ENCODE results near the gene SLC44A2. TPM values are rescaled to one million over a fixed set of nuclear protein-coding genes. Genes with fewer than 3 reads are reported as not detected.
"Not testable (repeated sequence)": the region's sequence is repeated elsewhere in the genome, so short reads cannot be mapped to it uniquely, and the experiment has no call there.

SLC44A2 gene
- total RNA-seq, 1 experiment from 2014 or later = 30.1 TPM

DNA sequence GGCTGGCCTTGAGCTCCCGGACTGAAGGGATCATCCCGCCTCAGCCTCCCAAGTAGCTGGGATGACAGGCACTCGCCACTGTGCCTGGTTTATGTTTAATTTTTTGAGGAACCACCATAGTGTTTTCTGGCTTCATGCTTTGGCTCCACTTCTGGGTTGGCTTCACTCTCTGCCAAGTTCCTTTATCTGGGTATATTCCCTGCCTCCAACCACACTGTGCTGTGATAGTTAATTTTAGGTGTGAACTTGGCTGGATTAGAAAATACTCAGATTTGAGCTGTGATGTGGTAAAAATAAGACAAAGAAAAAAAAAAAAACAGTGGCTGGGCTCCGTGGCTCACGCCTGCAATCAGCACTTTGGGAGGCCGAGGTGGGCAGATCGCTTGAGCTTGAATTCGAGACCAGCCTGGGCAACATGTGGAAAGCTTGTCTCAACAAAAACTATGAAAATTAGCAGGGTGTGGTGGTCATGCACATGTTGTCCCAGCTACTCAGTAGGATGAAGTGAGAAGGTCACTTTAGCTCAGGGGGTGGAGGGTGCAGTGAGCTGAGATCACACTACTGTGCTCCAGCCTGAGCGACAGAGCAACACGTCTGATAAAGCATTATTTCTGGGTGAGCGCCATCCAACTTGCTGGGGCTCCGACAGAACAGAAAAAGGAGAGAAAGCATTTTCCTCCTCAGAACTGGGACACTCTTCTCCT is 21.3 kb downstream of the SLC44A2 start:
- DNase-seq (ENCODE audit: low read depth in 1 of 2, low spot score in 2 of 2) = no peak
- no peak overlapping the region for H3K27ac ChIP-seq
- no peaks in the 10 kb centered on the region for H3K27me3 ChIP-seq (replicated peaks)
- H3K9me3 ChIP-seq (replicated peaks) = no peaks in the 10 kb centered on the region
- no peaks in the 10 kb centered on the region; the same call in 1 of the 2 replicates for H3K4me1 ChIP-seq (replicated peaks)
- no peak overlapping the region for H3K4me3 ChIP-seq
- peaks cover 21% of the 10 kb centered on the region for H3K36me3 ChIP-seq

GRCh38 chr19:10648360-10648759 is 23.0 kb downstream of the SLC44A2 start:
- Histone ChIP-seq H3K27ac (no peak overlapping the region), H3K27me3 (replicated peaks) (no peaks in the 10 kb centered on the region), H3K4me1 (replicated peaks) (peaks cover 5% of the 10 kb centered on the region; the same call in 1 of the 2 replicates), H3K4me3 (no peak overlapping the region), H3K36me3 (peaks cover 20% of the 10 kb centered on the region), H3K9me3 (replicated peaks) (no peaks in the 10 kb centered on the region)
- DNase-seq (ENCODE audit: low read depth in 1 of 2, low spot score in 2 of 2) = no peak

DNA sequence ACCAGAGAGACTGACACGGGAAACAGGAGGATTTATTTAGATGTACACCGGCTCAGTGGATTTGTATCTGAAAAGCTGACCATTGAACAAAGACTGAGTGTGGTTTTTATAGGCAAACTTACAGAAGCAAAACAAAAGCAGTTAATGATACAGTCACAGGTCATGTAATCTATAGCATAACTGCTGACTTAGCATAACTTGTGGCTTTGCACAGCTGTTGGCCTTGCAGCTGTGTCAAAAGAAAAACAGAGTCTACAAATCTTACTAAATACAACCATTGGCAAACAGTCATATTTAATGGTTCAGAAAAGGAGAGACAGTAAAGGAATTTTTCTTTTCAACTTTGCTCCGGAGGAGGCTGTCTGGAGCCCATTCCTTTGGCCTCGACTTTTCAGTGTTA is 26.5 kb downstream of the SLC44A2 start:
- Histone ChIP-seq H3K27ac (no peak overlapping the region), H3K27me3 (replicated peaks) (no peaks in the 10 kb centered on the region), H3K36me3 (peaks cover 37% of the 10 kb centered on the region), H3K4me3 (no peak overlapping the region), H3K4me1 (replicated peaks) (peaks cover 14% of the 10 kb centered on the region), H3K9me3 (replicated peaks) (no peaks in the 10 kb centered on the region)
- no peak for DNase-seq (ENCODE audit: low read depth in 1 of 2, low spot score in 2 of 2)

- Histone ChIP-seq H3K9me3 (replicated peaks) (no peaks in the 10 kb centered on the region), H3K27me3 (replicated peaks) (no peaks in the 10 kb centered on the region), H3K36me3 (peaks cover 53% of the 10 kb centered on the region), H3K27ac (peak overlapping the region; percentile 97), H3K4me1 (replicated peaks) (peaks cover 14% of the 10 kb centered on the region), H3K4me3 (peak overlapping the region; percentile 80)
- DNase-seq (ENCODE audit: low read depth in 1 of 2, low spot score in 2 of 2) = no peak
Observed at GRCh38 chr19:10653482-10653731, 28.1 kb downstream of the SLC44A2 start.

DNA sequence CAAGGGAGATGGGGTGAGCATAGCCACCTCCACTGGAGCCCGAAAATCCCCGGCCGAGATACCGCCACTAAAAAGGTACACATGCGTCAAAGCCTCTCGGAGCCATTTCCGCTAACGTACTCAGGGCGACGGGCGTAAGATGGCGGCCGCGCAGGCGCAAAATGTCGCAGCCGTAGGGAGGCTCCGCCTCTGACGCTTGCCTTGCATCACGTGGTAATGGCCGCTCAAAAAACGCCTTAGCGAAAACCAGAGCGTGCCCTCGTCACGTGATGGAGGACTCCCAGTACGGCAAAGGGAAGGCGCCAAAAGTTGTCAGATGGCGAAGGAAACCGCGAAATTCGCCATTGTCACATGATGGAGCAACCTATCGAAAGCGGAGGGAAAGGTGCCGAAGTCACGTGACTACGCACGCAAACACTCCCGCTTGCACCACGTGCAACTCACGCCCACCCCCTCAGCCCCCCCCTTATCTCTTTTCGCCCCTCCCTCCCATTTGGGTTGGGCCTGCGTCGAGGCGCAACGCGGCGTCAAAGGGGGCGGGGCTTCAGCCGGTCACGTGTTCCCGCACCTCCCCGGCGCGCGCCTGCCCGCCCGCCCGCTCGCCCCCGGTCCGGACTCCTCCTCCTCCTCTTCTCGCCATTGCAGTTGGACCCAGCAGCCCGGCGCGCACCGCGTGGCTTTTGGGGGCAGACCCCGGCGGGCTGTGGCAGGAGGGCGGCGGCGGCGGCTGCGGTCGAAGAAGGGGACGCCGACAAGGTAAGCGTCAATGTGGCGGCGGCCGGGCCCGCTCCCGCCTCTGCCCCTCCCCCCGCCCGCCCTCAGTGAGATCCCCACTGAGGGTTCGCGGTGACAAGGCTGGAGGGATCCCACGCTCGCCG is 28.6 kb downstream of the SLC44A2 start, which contains the start of gene ILF3:
TSS of gene ILF3 (plus strand) at position 615 of the 878 bp plus-strand sequence. CDS start 16,260 bp downstream, outside the sequence.
- no peaks in the 10 kb centered on the region for H3K27me3 ChIP-seq (replicated peaks)

DNA sequence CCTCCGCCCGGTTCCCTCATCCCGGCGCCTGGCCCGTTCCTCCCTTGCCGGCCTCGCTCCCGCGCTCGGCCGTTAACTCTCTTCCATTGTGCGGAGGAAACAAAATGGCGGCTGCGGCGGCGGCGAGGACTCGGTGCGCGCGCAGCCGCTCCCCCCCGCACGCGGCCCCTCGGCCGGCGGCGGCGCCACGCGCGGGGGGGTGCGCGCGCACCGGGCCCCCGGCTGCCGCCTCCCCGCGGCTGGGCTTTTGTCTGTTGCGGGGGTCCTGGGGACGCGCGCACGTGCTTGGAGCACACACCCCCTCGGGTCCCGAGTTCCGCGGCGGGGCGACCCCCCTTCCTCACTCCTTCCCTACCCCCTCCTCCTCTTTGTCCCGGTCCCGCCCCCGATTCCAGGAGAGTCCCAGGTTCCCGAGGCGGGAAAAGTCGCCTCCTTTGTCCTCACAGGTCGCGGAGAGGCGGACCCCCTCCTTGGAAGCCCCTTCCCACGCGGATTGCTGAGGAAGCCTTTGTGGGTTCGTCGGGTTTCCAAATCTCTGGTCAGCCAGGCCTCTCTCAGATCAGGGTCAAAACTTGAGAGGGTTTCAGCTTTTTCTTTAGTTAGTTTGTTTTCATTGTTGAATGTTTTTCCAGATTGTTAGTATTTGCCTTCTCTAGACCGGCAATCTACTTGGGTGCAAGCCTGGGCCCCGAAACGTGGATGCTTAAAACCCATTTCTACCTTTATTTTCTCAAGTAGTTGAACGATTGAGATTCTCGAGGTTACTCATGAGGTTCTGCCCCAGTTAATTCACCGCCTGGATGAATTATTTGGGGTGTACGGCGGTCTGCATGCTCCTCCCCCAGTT is 29.5 kb downstream of the SLC44A2 start:
- H3K36me3 ChIP-seq = peaks cover 62% of the 10 kb centered on the region
- peak overlapping the region; percentile 80 for H3K4me3 ChIP-seq
- H3K9me3 ChIP-seq (replicated peaks) = no peaks in the 10 kb centered on the region
- peaks cover 14% of the 10 kb centered on the region for H3K4me1 ChIP-seq (replicated peaks)
- H3K27ac ChIP-seq = peak overlapping the region; percentile 97
- no peaks in the 10 kb centered on the region for H3K27me3 ChIP-seq (replicated peaks)
- peak; percentile 38 to 67 for DNase-seq (ENCODE audit: low read depth in 1 of 2, low spot score in 2 of 2)

More for the DNA sequence above, 28.6 kb downstream of the SLC44A2 start, which contains the start of gene ILF3:
- DNase-seq (ENCODE audit: low read depth in 1 of 2, low spot score in 2 of 2) = peak; percentile 100
- Histone ChIP-seq H3K4me3 (peak within 1 kb of the TSS; percentile 80), H3K9me3 (replicated peaks) (no peaks in the 10 kb centered on the region), H3K27ac (peak within 1 kb of the TSS; percentile 97), H3K36me3 (peaks cover 58% of the 10 kb centered on the region), H3K4me1 (replicated peaks) (peaks cover 14% of the 10 kb centered on the region)

GRCh38 chr19:10655457-10656312 is 30.3 kb downstream of the SLC44A2 start:
- peak; percentile 64 to 77 for DNase-seq (ENCODE audit: low read depth in 1 of 2, low spot score in 2 of 2)

DNA sequence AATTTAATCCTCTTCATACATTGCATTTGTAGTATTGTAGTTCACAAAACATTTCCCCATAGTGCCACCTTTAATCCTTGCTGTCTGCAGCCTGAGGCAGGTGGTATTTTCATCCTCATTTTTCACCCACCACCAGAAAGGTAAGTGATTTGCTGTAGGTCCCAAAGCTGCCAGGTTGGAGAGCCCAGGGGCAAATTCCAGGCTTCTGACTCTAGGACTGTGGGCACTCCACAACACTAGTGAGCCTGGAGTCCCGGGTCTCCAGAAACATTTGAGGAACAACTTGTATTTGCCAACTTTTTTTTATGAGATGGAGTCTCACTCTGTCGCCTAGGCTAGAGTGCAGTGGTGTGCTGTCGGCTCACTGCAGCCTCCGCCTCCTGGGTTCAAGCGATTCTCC is 35.0 kb downstream of the SLC44A2 start:
- peaks cover 85% of the 10 kb centered on the region for H3K36me3 ChIP-seq
- DNase-seq (ENCODE audit: low read depth in 1 of 2, low spot score in 2 of 2) = no peak
- H3K27me3 ChIP-seq (replicated peaks) = no peaks in the 10 kb centered on the region
- H3K4me3 ChIP-seq = no peak overlapping the region
- H3K4me1 ChIP-seq (replicated peaks) = peaks cover 22% of the 10 kb centered on the region
- no peaks in the 10 kb centered on the region for H3K9me3 ChIP-seq (replicated peaks)
- no peak overlapping the region for H3K27ac ChIP-seq

More at GRCh38 chr19:10655457-10656312, 30.3 kb downstream of the SLC44A2 start:
- H3K36me3 ChIP-seq = peaks cover 71% of the 10 kb centered on the region
- no peaks in the 10 kb centered on the region for H3K9me3 ChIP-seq (replicated peaks)
- peak overlapping the region; percentile 97 for H3K27ac ChIP-seq
- peaks cover 14% of the 10 kb centered on the region for H3K4me1 ChIP-seq (replicated peaks)
- H3K27me3 ChIP-seq (replicated peaks) = no peaks in the 10 kb centered on the region
- H3K4me3 ChIP-seq = peak overlapping the region; percentile 80

- H3K27ac ChIP-seq = no peak overlapping the region
- peaks cover 14% of the 10 kb centered on the region for H3K4me1 ChIP-seq (replicated peaks)
- no peak overlapping the region for H3K4me3 ChIP-seq
- H3K9me3 ChIP-seq (replicated peaks) = no peaks in the 10 kb centered on the region
- peak in 1 of 2 experiments; percentile 26 for DNase-seq (ENCODE audit: low read depth in 1 of 2, low spot score in 2 of 2)
- no peaks in the 10 kb centered on the region for H3K27me3 ChIP-seq (replicated peaks)
- peaks cover 88% of the 10 kb centered on the region for H3K36me3 ChIP-seq
Observed at GRCh38 chr19:10661946-10662345, 36.6 kb downstream of the SLC44A2 start.

- H3K9me3 ChIP-seq (replicated peaks) = no peaks in the 10 kb centered on the region
- H3K27ac ChIP-seq = no peak overlapping the region
- peaks cover 88% of the 10 kb centered on the region for H3K36me3 ChIP-seq
- H3K4me3 ChIP-seq = no peak overlapping the region
- no peaks in the 10 kb centered on the region for H3K27me3 ChIP-seq (replicated peaks)
- H3K4me1 ChIP-seq (replicated peaks) = peaks cover 14% of the 10 kb centered on the region
- DNase-seq (ENCODE audit: low read depth in 1 of 2, low spot score in 2 of 2) = no peak
Observed at GRCh38 chr19:10662384-10663251, 37.3 kb downstream of the SLC44A2 start.

GRCh38 chr19:10663252-10663563 is 37.9 kb downstream of the SLC44A2 start:
- not testable (repeated sequence) for DNase-seq (ENCODE audit: low read depth in 1 of 2, low spot score in 2 of 2); H3K9me3 ChIP-seq (replicated peaks); H3K4me3 ChIP-seq; H3K27ac ChIP-seq; H3K27me3 ChIP-seq (replicated peaks)
- peaks cover 88% of the 10 kb centered on the region for H3K36me3 ChIP-seq
- H3K4me1 ChIP-seq (replicated peaks) = peaks cover 14% of the 10 kb centered on the region

DNA sequence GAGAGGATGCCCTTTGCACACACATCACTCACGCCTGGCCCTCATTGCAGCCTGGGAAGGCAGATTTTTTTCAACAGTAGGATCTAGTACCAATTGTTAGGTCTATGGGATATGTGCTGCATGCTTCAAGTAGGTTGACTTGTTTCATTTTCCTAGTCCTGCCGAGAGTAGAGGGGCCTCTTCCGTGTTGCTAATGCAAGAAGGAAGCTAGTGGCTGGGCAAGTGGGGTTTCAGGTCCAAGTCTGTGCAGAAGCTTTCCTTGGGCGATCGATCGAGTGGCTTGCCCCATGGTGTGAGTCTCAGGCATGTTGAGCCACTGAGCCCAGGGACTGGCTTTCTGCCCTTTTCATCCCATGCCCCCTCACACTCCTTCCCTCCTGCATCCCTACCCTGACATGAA is 42.5 kb downstream of the SLC44A2 start:
- H3K36me3 ChIP-seq = peaks cover 88% of the 10 kb centered on the region

More for the DNA sequence above, 42.5 kb downstream of the SLC44A2 start:
- H3K9me3 ChIP-seq (replicated peaks) = no peaks in the 10 kb centered on the region
- no peak overlapping the region for H3K27ac ChIP-seq
- no peak for DNase-seq (ENCODE audit: low read depth in 1 of 2, low spot score in 2 of 2)
- H3K27me3 ChIP-seq (replicated peaks) = no peaks in the 10 kb centered on the region
- H3K4me3 ChIP-seq = no peak overlapping the region
- H3K4me1 ChIP-seq (replicated peaks) = peaks cover 2% of the 10 kb centered on the region

All from SJSA1 (cell line).